HG02840 (cell line): ENCODE results near the gene GAGE12H.
"Not testable (repeated sequence)": the region's sequence is repeated elsewhere in the genome, so short reads cannot be mapped to it uniquely, and the experiment has no call there.

ENCODE experiments used
- ATAC-seq: cut with Tn5 transposase; IDR thresholded peaks from one replicate; pipeline ENCODE4 v1.9.1; 2021; ENCODE audit warnings: mild to moderate bottlenecking, moderate library complexity, moderate number of reproducible peaks; ENCODE audit not compliant: unreplicated experiment, low FRiP score

GAGE12H gene, protein sequence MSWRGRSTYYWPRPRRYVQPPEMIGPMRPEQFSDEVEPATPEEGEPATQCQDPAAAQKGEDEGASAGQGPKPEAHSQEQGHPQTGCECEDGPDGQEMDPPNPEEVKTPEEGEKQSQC

DNA sequence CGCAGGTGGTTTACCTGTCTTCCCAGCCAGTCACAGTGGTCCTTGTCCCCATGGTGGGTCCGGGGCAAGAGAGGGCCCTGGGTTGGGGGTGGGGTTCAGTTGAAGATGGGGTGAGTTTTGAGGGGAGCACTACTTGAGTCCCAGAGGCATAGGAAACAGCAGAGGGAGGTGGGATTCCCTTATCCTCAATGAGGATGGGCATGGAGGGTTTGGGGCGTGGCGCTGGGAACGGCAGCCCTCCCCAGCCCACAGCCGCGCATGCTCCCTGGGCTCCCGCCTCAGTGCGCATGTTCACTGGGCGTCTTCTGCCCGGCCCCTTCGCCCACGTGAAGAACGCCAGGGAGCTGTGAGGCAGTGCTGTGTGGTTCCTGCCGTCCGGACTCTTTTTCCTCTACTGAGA is at the start of gene GAGE12H:
Gene GAGE12H (plus strand): TSS at position 301 of the 400 bp plus-strand sequence. CDS start 1,155 bp downstream, outside the sequence.
- ATAC-seq: not testable (repeated sequence)

DNA sequence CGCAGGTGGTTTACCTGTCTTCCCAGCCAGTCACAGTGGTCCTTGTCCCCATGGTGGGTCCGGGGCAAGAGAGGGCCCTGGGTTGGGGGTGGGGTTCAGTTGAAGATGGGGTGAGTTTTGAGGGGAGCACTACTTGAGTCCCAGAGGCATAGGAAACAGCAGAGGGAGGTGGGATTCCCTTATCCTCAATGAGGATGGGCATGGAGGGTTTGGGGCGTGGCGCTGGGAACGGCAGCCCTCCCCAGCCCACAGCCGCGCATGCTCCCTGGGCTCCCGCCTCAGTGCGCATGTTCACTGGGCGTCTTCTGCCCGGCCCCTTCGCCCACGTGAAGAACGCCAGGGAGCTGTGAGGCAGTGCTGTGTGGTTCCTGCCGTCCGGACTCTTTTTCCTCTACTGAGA is 47.9 kb upstream of the GAGE12H start, which contains the start of gene GAGE12C:
Gene GAGE12C (plus strand): TSS at position 301 of the 400 bp plus-strand sequence. CDS start 1,155 bp downstream, outside the sequence.
- not testable (repeated sequence) for ATAC-seq

DNA sequence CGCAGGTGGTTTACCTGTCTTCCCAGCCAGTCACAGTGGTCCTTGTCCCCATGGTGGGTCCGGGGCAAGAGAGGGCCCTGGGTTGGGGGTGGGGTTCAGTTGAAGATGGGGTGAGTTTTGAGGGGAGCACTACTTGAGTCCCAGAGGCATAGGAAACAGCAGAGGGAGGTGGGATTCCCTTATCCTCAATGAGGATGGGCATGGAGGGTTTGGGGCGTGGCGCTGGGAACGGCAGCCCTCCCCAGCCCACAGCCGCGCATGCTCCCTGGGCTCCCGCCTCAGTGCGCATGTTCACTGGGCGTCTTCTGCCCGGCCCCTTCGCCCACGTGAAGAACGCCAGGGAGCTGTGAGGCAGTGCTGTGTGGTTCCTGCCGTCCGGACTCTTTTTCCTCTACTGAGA is 38.3 kb upstream of the GAGE12H start, which contains the start of gene GAGE12D:
Gene GAGE12D (plus strand): TSS at position 301 of the 400 bp plus-strand sequence. CDS start 1,155 bp downstream, outside the sequence.
- not testable (repeated sequence) for ATAC-seq

DNA sequence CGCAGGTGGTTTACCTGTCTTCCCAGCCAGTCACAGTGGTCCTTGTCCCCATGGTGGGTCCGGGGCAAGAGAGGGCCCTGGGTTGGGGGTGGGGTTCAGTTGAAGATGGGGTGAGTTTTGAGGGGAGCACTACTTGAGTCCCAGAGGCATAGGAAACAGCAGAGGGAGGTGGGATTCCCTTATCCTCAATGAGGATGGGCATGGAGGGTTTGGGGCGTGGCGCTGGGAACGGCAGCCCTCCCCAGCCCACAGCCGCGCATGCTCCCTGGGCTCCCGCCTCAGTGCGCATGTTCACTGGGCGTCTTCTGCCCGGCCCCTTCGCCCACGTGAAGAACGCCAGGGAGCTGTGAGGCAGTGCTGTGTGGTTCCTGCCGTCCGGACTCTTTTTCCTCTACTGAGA is 28.8 kb upstream of the GAGE12H start, which contains the start of gene GAGE12E:
Gene GAGE12E (plus strand): TSS at position 301 of the 400 bp plus-strand sequence. CDS start 1,155 bp downstream, outside the sequence.
- ATAC-seq: not testable (repeated sequence)

DNA sequence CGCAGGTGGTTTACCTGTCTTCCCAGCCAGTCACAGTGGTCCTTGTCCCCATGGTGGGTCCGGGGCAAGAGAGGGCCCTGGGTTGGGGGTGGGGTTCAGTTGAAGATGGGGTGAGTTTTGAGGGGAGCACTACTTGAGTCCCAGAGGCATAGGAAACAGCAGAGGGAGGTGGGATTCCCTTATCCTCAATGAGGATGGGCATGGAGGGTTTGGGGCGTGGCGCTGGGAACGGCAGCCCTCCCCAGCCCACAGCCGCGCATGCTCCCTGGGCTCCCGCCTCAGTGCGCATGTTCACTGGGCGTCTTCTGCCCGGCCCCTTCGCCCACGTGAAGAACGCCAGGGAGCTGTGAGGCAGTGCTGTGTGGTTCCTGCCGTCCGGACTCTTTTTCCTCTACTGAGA is 19.2 kb upstream of the GAGE12H start, which contains the start of gene GAGE12F:
Gene GAGE12F (plus strand): TSS at position 301 of the 400 bp plus-strand sequence. CDS start 1,155 bp downstream, outside the sequence.
- ATAC-seq: not testable (repeated sequence)

DNA sequence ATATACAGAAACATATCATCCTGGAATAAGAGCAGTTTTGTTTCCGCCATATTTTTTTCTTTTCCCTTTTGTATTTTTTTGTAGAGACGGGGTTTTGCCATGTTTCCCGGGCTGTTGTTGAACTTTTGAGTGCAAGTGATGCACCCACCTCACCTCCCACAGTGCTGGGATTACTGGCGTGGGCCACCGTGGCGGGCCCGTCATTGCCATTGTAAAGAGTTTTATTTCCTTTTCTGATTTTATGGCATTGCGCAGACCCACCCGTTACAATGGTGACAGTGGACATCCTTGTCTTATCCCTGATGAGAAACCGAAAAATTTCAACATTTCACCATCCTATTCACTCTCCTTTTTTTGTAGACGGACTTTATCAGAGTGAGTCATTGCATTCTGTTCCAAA is 11.0 kb upstream of the GAGE12H start:
- not testable (repeated sequence) for ATAC-seq

DNA sequence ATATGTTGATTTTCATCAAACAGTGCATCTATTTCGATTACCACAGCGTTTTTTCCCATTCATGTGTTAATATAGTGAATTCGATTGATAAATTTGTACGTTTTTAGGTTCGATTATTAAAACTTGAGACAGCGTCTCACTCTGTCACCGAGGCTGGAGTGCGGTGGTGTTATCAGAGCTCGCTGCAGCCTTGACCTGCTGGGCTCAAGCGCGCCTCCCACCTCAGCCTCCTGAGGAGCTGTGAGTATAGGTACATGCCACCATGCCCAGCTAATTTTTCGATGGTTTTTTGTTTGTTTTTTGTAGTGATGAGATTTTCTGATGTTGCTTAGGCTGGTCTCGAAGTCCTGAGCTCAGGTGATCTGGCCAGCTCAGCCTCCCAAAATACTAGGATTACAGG is 10.6 kb upstream of the GAGE12H start:
- not testable (repeated sequence) for ATAC-seq

DNA sequence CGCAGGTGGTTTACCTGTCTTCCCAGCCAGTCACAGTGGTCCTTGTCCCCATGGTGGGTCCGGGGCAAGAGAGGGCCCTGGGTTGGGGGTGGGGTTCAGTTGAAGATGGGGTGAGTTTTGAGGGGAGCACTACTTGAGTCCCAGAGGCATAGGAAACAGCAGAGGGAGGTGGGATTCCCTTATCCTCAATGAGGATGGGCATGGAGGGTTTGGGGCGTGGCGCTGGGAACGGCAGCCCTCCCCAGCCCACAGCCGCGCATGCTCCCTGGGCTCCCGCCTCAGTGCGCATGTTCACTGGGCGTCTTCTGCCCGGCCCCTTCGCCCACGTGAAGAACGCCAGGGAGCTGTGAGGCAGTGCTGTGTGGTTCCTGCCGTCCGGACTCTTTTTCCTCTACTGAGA is 9.6 kb upstream of the GAGE12H start, which contains the start of gene GAGE12G:
Gene GAGE12G (plus strand): TSS at position 301 of the 400 bp plus-strand sequence. CDS start 1,155 bp downstream, outside the sequence.
- not testable (repeated sequence) for ATAC-seq

DNA sequence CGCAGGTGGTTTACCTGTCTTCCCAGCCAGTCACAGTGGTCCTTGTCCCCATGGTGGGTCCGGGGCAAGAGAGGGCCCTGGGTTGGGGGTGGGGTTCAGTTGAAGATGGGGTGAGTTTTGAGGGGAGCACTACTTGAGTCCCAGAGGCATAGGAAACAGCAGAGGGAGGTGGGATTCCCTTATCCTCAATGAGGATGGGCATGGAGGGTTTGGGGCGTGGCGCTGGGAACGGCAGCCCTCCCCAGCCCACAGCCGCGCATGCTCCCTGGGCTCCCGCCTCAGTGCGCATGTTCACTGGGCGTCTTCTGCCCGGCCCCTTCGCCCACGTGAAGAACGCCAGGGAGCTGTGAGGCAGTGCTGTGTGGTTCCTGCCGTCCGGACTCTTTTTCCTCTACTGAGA is 9.4 kb downstream of the GAGE12H start, which contains the start of gene GAGE2A:
Gene GAGE2A (plus strand): TSS at position 301 of the 400 bp plus-strand sequence. CDS start 1,155 bp downstream, outside the sequence.
- not testable (repeated sequence) for ATAC-seq

DNA sequence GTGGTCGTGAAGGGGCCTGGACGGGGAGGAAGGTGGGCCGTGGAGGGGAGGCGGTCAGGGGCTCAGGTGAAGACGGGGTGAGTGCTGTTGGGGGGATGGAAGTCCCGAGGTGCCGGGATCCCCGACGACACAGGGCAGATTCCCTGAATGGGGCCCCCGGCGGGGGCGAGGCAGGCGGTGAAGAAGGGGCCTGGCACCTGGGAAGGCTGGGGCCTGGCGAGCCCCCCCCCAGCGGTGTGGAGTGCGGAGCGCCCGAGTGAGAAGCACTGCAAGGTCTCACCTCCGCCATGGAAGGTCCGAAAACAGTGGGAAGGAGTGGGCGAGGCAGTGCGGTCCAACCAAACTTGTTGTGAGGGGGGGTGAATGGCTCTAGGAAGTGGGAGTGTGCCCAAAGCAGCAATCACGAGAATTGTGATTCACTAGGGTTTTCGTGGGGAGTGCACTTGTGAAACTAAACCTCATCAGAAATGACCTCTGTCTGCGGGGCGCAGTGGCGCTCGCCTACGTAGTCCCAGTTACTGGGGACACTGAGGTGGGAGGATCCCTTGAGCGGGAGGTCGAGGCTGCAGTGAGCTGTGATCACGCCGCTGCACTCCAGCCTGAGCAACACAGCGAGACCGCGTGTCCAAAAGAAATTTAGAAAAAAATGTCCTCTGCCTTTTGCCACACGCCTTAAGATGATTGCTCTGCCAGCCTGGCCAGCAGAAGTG is 10.2 kb downstream of the GAGE12H start:
- ATAC-seq: not testable (repeated sequence)

DNA sequence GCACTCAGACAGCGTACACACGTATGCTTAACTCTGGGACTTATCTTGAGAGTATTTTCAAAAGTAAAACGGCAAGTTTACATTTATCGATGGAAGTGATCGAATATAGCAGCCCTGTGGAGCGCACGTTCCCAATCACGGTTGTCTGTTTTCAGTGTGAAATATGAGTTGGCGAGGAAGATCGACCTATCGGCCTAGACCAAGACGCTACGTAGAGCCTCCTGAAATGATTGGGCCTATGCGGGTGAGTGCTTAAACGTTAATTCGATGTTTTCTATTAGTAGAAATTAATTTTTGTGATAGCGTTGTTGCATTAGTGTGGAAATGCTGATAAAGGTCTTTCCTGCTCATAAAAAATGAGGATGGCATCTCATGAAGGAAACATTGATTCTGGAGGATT is 10.7 kb downstream of the GAGE12H start:
- not testable (repeated sequence) for ATAC-seq

DNA sequence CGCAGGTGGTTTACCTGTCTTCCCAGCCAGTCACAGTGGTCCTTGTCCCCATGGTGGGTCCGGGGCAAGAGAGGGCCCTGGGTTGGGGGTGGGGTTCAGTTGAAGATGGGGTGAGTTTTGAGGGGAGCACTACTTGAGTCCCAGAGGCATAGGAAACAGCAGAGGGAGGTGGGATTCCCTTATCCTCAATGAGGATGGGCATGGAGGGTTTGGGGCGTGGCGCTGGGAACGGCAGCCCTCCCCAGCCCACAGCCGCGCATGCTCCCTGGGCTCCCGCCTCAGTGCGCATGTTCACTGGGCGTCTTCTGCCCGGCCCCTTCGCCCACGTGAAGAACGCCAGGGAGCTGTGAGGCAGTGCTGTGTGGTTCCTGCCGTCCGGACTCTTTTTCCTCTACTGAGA is 19.0 kb downstream of the GAGE12H start, which contains the start of gene GAGE1:
Gene GAGE1 (plus strand): TSS at position 301 of the 400 bp plus-strand sequence. CDS start 1,155 bp downstream, outside the sequence.
- not testable (repeated sequence) for ATAC-seq

DNA sequence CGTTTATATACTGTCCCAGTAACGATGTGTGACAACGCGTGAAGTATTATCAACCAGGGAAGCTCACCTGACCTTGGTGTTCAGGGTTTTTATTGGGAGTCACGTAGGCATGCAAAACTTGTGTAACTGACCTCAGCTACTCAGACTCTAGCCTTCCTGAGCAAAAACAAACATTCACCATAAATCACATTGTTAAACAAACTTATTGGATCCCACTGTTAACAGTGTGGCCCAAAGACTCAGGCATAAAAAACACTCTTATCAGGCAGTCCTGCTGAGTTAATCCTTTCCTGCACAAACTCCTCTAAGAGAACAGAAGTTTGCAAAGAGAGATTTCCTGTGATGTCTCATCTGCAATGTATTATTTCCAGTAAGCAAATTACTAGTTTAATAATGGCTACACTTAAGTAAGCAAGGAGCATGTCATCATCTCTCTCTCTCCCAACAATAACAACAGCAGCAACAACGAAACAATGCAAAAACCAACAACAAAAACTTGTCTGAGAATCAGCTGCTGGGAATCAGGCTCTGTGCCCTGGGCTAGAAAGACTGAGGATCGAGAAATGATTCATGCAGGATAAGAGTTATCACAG is 31.1 kb downstream of the GAGE12H start:
- ATAC-seq: no peak

DNA sequence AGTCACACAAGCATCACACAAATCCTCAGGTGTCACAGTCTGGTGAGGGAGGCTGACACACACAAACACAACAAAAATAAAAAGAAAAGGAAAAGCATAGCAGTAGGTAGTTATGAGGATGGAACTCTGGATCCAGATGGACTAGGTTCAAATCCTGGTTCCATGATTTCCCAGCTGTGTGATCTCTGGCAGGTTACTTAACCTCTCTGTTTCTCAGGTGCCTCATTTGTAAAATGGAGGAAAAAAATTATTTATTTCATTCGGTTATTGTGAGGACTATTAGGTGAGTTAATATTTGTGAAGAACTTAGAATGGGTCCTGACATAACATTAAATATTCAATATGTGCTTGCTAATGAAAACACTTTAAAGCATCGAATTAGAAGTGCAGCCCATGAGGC is 38.8 kb downstream of the GAGE12H start:
- no peak for ATAC-seq

DNA sequence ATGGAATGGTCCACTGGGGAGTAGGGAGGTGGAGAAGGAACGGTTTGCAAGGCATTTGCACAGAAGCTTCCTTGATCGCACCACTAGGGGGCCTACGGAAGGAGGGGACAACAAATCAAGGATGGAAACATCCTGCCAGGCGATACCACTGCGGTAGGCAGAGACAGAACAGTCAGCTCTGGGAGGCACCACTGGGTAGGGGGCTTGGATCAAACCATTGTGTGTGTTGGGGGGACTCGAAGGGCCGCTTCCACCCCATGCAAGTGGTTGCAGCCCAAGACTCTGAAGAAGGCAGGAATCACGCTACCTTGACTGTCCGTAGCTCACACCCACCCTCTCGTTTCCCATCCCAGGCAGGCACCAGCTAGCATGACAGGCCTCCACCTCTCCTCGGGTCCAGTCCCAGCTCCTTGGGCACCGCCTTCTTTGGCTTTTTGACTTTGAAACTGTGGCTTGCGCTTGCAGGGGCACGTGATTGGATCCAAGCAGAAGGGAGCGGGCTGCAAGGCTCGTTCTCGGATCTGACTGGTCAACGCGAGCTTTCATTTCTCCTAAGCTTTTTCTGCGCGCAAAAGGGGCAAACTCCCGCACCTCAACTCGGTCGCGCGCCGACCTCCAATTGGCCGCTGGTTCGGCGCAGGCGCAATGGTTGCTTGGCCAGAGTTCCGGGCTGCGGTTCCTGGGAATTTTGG is 47.5 kb downstream of the GAGE12H start:
- ATAC-seq: no peak
